ENCODE measurements around the gene SMPD1.

The SMPD1 gene

GRCh38 chr11:6431861-6432260 lies 41.6 kb downstream of the SMPD1 start:
- TF ChIP-seq ZFX (IDR thresholded peaks at IDR 0.05) (no peak), CTCF (conservative IDR thresholded peaks at IDR 0.05) (no peak)
- H3K27ac ChIP-seq = no peak overlapping the region

- TF ChIP-seq CTCF (conservative IDR thresholded peaks at IDR 0.05) = no peak
- peak overlapping the region; percentile 58 for H3K27ac ChIP-seq
Measured at GRCh38 chr11:6433998-6434660, 43.9 kb downstream of the SMPD1 start.

GRCh38 chr11:6437423-6437822 lies 47.1 kb downstream of the SMPD1 start:
- H3K27ac ChIP-seq = no peak overlapping the region
- TF ChIP-seq ZFX (IDR thresholded peaks at IDR 0.05) (no peak), CTCF (conservative IDR thresholded peaks at IDR 0.05) (no peak)

- TF ChIP-seq CTCF (conservative IDR thresholded peaks at IDR 0.05) = no peak
Measured at GRCh38 chr11:6437993-6438392, 47.7 kb downstream of the SMPD1 start.

GRCh38 chr11:6438979-6439571 lies 48.8 kb downstream of the SMPD1 start:
- no peak for TF ChIP-seq ZFX (IDR thresholded peaks at IDR 0.05)
- peak; percentile 89 for TF ChIP-seq CTCF (conservative IDR thresholded peaks at IDR 0.05)

More at GRCh38 chr11:6437993-6438392, 47.7 kb downstream of the SMPD1 start:
- no peak overlapping the region for H3K27ac ChIP-seq

GRCh38 chr11:6440906-6441358 lies 50.7 kb downstream of the SMPD1 start, which contains the start of gene HPX:
Gene HPX (minus strand): TSS chr11:6440987. CDS start chr11:6440963, 24 bp downstream.
- H3K27ac ChIP-seq = no peak within 1 kb of the TSS
- TF ChIP-seq CTCF (conservative IDR thresholded peaks at IDR 0.05) (no peak), ZFX (IDR thresholded peaks at IDR 0.05) (no peak)

More at GRCh38 chr11:6438979-6439571, 48.8 kb downstream of the SMPD1 start:
- H3K27ac ChIP-seq = no peak overlapping the region

GRCh38 chr11:6442441-6442840 lies 52.2 kb downstream of the SMPD1 start:
- no peak overlapping the region for H3K27ac ChIP-seq
- TF ChIP-seq ZFX (IDR thresholded peaks at IDR 0.05) (no peak), CTCF (conservative IDR thresholded peaks at IDR 0.05) (no peak)
